Psoas muscle (tissue), 8 donors: Measurements from ENCODE around the gene NUP93. TPM values are rescaled to one million over a fixed set of nuclear protein-coding genes. Genes with fewer than 3 reads are reported as not detected.

Experiments used
- ATAC-seq, 4 donors: fragments of 200-7000 bp; cut with Tn5 transposase; one replicate each; pipeline ENCODE4 v1.9.1; 2020; ENCODE audit warnings: moderate library complexity in 3 of 4, mild to moderate bottlenecking in 2 of 4
- DNase-seq, 2 donors: peaks; one replicate each; pipeline ENCODE4 v3.0.0-alpha.2; 2020
- H3K27ac ChIP-seq: fragments of 200-600 bp; one replicate; pipeline ENCODE4 v1.8.0; 2022
- H3K27me3 ChIP-seq, 3 donors: fragments of 200-600 bp in 1 of 3; one replicate each; pipeline versions ENCODE4 v1.6.1 to v1.8.0; 2013 to 2022; ENCODE audit warnings: low read length in 2 of 3, mild to moderate bottlenecking in 2 of 3, moderate library complexity in 1 of 3; ENCODE audit not compliant: insufficient read depth in 3 of 3
- H3K36me3 ChIP-seq, 2 donors: fragments of 200-600 bp in 1 of 2; one replicate each; pipeline versions ENCODE4 v1.6.1 to v1.8.0; 2013 to 2022; ENCODE audit warnings: low read depth in 1 of 2, mild to moderate bottlenecking in 1 of 2, moderate library complexity in 1 of 2; ENCODE audit not compliant: insufficient read depth in 1 of 2
- H3K4me1 ChIP-seq: fragments of 200-600 bp; one replicate; pipeline ENCODE4 v1.8.0; 2022
- H3K4me3 ChIP-seq: fragments of 200-600 bp; one replicate; pipeline ENCODE4 v1.8.0; 2022; ENCODE audit warnings: mild to moderate bottlenecking
- H3K9me3 ChIP-seq: fragments of 200-600 bp; one replicate; pipeline ENCODE4 v1.8.0; 2022
- WGBS, 3 donors: extraction: QIAGEN DNeasy Blood & Tissue Kit; methylation state at CpG; one replicate each; pipeline versions ENCODE4 v1.1.6 to v1.1.7; 2013; 5-methylcytosine and 5-hydroxymethylcytosine counted together
- intact Hi-C, 2 donors: fragments of 100-400 bp; cut with DNase I; formaldehyde crosslinking; loops; one replicate each; pipeline versions ENCODE4 v1.11.0 to v1.14.2; 2022
- polyA plus RNA-seq, 3 donors: library from polyadenylated mRNA; stranded (reverse); fragments of 200-250 nt; gene quantifications; one replicate each; pipeline ENCODE4 v1.2.3, GENCODE V29; 2013
- total RNA-seq, 4 donors: library from RNA; stranded (reverse); fragmentation: NEBNext Ultra II Directional in 2 of 4; extraction: Animal tissue kit (Norgen Biotek cat#: 25700) in 2 of 4; gene quantifications; one replicate each; pipeline versions ENCODE4 v1.2.1 to v1.2.4, GENCODE V29; 2021 to 2023
- TF ChIP-seq, protein P1 (sequence below): fragments of 200-600 bp; IDR thresholded peaks from one replicate; pipeline ENCODE4 v1.8.0; 2022; ENCODE audit warnings: antibody characterized with exemption
- donor health status: healthy with polysubstance abuse.
- donor health status: DM: no; HTN: no; CAD: no; lungs with moderate emphysema.
- donor health status: Bipolar disorder and iron deficiency.
- donor health status: healthy.
- donor health status: DM: yes; HTN: yes; CAD: no.
- donor health status: DM: no; HTN: no; CAD: no.
- donor health status: DM: no; HTN: no; CAD: no.
- donor health status: DM: yes; HTN: yes; CAD: no.

NUP93 gene
- total and polyA plus RNA-seq, 7 donors: 16.5 to 44.3 (median 25.5) TPM

DNA sequence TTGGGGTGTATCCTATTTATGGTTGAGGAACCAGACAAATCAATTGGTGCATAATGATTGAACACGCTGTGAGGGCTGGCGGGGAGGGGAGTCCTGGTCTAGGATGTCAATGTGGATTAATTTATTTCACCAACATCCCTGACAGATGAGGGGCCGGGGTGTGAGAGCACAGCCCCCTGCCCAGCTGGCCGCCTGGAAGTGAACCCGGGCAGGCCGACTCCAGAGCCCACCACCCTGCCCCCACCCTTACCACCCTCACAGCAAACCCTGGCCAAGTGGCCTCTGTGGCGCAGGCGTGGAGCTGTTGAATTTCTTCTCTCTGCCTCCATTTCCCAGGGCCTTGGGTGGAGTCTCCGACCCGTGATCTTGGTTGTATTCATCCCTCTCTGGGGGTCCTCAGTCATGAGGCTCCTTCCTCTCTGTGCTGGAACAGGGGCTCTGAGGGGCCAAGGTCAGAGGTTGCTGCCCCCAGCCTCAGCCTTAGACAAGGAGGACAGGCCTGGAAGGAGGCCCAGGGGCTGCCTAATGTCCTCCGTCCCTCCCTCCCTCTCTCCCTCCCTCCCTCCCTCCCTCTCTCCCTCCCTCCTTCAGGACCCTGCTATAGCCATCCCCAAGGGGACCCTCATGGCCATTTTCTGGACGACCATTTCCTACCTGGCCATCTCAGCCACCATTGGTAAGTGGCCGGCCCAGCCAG, 147.7 kb downstream of the NUP93 start:
- TF ChIP-seq, protein P1, sequence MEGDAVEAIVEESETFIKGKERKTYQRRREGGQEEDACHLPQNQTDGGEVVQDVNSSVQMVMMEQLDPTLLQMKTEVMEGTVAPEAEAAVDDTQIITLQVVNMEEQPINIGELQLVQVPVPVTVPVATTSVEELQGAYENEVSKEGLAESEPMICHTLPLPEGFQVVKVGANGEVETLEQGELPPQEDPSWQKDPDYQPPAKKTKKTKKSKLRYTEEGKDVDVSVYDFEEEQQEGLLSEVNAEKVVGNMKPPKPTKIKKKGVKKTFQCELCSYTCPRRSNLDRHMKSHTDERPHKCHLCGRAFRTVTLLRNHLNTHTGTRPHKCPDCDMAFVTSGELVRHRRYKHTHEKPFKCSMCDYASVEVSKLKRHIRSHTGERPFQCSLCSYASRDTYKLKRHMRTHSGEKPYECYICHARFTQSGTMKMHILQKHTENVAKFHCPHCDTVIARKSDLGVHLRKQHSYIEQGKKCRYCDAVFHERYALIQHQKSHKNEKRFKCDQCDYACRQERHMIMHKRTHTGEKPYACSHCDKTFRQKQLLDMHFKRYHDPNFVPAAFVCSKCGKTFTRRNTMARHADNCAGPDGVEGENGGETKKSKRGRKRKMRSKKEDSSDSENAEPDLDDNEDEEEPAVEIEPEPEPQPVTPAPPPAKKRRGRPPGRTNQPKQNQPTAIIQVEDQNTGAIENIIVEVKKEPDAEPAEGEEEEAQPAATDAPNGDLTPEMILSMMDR: no peak
- no peak overlapping the region for H3K27ac ChIP-seq
- intact Hi-C loops: no loop called here
- ATAC-seq (no peak), DNase-seq (no peak)
- H3K4me1 ChIP-seq: peaks cover 6% of the 10 kb centered on the region
- H3K9me3 ChIP-seq: no peaks in the 10 kb centered on the region
- no peaks in the 10 kb centered on the region for H3K27me3 ChIP-seq
- WGBS, 3 donors: 85 to 92% (median 88%) methylated on average over 12 to 13 of the region's 13 CpGs
- no peaks in the 10 kb centered on the region for H3K36me3 ChIP-seq
- H3K4me3 ChIP-seq: no peak overlapping the region

DNA sequence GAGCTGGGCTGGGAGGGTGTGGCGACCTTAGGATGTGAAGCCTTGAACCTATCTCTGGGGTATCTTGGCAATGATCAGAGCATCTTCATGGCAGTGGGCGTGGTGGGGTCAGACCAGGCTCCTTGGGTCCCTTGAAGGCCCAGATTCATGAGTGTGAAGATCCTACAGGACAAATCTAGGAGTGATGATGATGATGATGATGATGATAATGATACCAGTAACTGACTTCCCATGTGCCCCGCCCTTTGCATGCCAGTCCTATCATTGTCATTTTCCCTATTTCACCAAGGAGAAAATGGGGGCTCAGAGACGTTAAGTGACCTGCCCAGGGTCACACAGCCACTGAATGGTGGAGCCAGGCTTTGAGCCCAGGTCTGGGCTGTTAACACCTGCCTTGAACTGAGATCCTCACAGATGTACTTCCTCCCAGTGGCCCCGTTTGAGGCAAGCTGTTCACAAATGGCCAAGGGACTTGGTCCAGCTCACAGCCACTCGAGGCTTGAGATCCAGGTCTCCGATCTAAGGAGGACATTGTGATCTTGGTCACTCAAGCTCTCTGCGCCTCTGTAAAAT, 148.4 kb downstream of the NUP93 start:
- Histone ChIP-seq H3K27me3 (no peaks in the 10 kb centered on the region), H3K4me3 (no peak overlapping the region), H3K36me3 (no peaks in the 10 kb centered on the region), H3K9me3 (no peaks in the 10 kb centered on the region), H3K4me1 (peaks cover 6% of the 10 kb centered on the region), H3K27ac (no peak overlapping the region)
- intact Hi-C loops: no loop called here
- 87 to 91% (median 90%) methylated on average over 8 of the region's 8 CpGs for WGBS, 3 donors
- no peak for ATAC-seq
- TF ChIP-seq, protein P1: no peak
- DNase-seq: no peak

DNA sequence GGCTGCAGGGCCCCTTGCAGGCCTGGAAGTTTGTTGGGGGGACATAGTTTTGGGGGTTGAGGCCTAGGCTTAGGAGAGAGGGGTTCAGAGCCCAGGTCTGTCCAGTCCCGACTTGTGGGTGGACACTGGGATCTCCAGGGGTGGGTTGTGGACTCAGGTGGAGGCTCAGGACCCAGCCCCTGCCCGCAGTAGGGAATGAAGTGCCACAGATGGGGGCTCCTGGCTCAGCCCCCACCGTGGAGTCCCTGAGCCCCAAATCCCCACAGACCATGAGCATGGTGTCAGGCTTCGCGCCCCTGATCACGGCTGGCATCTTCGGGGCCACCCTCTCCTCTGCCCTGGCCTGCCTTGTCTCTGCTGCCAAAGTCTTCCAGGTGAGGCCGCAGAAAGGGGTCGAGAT, 149.3 kb downstream of the NUP93 start:
- peaks cover 6% of the 10 kb centered on the region for H3K4me1 ChIP-seq
- intact Hi-C loops: no loop called here
- H3K9me3 ChIP-seq: no peaks in the 10 kb centered on the region
- H3K27me3 ChIP-seq: no peaks in the 10 kb centered on the region
- no peak overlapping the region for H3K4me3 ChIP-seq
- TF ChIP-seq, protein P1: no peak
- H3K36me3 ChIP-seq: no peaks in the 10 kb centered on the region
- ATAC-seq (no peak), DNase-seq (no peak)
- WGBS, 3 donors: 88 to 90% (median 89%) methylated on average over 9 of the region's 9 CpGs
- no peak overlapping the region for H3K27ac ChIP-seq

DNA sequence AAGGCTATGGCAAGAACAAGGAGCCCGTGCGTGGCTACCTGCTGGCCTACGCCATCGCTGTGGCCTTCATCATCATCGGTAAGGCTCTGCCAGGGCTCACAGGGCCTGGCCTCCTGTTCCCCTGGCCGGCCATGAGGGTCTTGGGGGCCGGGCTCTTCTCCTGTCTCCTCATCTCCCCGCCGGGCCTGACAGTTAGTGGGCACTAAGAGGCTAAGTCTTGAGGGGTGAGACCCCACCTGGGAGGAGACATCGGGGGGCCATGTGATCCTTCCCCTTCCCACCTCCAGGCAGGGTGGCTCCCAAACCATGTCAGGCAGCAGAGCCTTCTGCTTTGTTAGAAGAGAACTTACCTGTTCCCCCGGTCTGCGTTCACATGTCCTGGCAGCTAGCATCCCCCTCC, 150.2 kb downstream of the NUP93 start:
- intact Hi-C loops: no loop called here

More for the DNA sequence above, 150.2 kb downstream of the NUP93 start:
- DNase-seq (no peak), ATAC-seq (no peak)
- no peaks in the 10 kb centered on the region for H3K27me3 ChIP-seq
- no peak overlapping the region for H3K4me3 ChIP-seq
- peaks cover 2% of the 10 kb centered on the region for H3K4me1 ChIP-seq
- no peaks in the 10 kb centered on the region for H3K36me3 ChIP-seq
- no peaks in the 10 kb centered on the region for H3K9me3 ChIP-seq
- 89 to 92% (median 91%) methylated on average over 12 of the region's 12 CpGs for WGBS, 3 donors
- TF ChIP-seq, protein P1: no peak
- no peak overlapping the region for H3K27ac ChIP-seq
